NCI-H187 treated with DMSO at 0.1 percent for 48 hours (cell line): ENCODE results near the gene STIP1.

Source experiments
- DNase-seq: peaks from one replicate; lab custom pipeline; 2025; lab: John Stamatoyannopoulos, UW

STIP1 gene

GRCh38 chr11:64223001-64223651 is 37.2 kb downstream of the STIP1 start:
- no peak for DNase-seq

GRCh38 chr11:64224151-64224890 is 38.4 kb downstream of the STIP1 start:
- no peak for DNase-seq

DNA sequence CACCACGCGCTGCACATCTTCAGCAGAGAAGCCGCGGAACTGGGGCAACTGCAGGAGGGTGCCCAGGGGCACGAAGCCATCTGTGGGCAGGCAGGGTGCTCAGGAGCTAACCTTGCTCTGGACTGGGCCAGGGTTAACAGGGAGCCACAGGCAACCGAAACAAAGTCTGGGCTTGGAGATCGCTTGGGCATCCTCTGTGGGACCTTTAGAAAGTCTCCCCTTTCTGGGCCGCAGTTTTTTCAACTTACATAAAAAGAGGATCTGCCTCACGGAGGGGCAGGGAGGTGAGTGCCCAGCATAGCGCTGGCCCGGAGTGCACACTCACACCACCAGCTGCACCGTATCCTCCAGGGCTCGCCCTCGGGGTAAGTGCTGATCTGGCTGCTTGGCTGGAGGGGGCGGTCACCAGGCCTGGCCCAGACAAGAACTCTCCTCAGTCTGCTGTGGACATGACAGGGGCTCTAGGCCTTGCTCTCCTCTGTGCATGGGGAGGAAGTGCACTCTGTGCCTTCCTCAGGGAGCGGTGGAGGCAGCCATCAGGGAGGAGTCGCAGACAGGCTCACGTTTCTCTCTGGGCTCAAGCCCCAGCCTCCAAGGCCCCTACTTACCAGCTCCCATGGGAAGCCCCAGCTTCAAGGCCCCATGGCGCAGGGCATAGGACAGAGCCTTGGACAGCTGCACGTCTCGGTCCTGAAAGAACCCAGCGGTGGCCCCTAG is 39.1 kb downstream of the STIP1 start:
- DNase-seq = no peak

- DNase-seq = peak; percentile 28
These were observed 39.9 kb downstream of the STIP1 start, which contains the start of the genes NUDT22 and TRPT1 for GRCh38 chr11:64225608-64226506. Gene NUDT22, plus strand, starts transcription at chr11:64226274. Its CDS starts 379 bp downstream, at chr11:64226653. Gene TRPT1, minus strand, starts transcription at chr11:64226186. Its CDS starts 326 bp downstream, at chr11:64225860.

- no peak for DNase-seq
These were observed 40.6 kb downstream of the STIP1 start for GRCh38 chr11:64226507-64227051.

- DNase-seq = no peak
These were observed 41.5 kb downstream of the STIP1 start for GRCh38 chr11:64227405-64227956.

- no peak for DNase-seq
These were observed 43.2 kb downstream of the STIP1 start for GRCh38 chr11:64229090-64229743.

- no peak for DNase-seq
These were observed 43.8 kb downstream of the STIP1 start for GRCh38 chr11:64229744-64230170.

DNA sequence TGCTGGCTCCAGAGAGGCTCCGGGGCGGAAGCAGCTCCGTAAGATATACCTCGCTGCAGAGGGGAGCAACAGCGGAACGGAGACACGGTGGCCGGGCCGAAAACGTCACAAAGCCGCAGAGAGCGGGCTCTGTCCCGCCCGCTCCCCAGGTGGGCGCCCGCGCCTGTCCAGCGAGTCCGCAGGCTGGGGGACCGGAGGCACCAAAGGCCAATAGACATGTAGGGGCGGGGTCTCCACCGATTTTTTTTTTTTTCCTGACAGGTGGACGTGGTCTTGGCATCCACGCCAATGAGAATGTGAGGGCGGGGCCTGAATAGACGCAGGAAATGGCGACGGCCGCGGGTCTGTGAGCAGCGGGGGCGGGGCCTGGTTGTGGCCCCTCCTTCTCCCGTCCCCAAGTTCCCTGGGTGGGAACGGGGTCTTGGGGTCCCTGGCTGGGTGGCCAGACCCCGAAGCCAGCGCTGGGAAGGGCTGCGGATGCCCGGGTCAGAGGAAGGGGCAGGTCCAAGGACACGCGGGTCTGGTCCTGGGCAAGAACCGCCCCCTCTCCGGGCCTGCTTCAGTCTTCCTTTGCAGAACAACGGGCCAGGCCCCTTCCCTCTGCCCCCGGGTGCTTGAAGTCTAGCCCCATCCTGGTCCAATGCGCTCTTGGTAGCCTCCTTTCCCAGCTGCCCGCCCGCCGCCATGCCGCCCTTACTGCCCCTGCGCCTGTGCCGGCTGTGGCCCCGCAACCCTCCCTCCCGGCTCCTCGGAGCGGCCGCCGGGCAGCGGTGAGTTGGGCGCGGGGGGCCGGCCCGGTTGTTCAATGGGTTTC is 44.4 kb downstream of the STIP1 start, which contains the start of gene DNAJC4:
Gene DNAJC4, plus strand, starts transcription at position 378 of the 814 bp plus-strand sequence. Its CDS starts 307 bp downstream, at position 685.
- DNase-seq = peak; percentile 71

DNA sequence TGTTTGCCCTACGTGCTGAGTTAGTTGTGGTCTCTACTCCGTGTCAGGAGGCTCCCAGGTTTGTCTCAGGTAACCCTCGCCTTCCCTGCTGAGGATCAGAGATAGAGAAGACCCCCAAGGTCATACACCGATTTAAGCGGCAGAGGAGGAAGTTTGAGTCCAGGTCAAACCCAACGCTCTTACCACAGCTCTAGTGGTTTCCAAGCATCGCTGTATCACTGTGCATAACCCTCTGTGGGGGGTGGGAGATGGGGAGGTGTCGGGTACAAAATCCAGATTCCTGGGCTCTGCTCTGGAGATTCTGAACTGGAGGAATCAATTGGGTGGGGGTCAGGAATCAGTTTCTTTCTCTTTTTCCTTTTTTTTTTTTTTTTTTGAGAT is 45.0 kb downstream of the STIP1 start:
- no peak for DNase-seq

GRCh38 chr11:64231546-64231945 is 45.6 kb downstream of the STIP1 start:
- DNase-seq = no peak

DNA sequence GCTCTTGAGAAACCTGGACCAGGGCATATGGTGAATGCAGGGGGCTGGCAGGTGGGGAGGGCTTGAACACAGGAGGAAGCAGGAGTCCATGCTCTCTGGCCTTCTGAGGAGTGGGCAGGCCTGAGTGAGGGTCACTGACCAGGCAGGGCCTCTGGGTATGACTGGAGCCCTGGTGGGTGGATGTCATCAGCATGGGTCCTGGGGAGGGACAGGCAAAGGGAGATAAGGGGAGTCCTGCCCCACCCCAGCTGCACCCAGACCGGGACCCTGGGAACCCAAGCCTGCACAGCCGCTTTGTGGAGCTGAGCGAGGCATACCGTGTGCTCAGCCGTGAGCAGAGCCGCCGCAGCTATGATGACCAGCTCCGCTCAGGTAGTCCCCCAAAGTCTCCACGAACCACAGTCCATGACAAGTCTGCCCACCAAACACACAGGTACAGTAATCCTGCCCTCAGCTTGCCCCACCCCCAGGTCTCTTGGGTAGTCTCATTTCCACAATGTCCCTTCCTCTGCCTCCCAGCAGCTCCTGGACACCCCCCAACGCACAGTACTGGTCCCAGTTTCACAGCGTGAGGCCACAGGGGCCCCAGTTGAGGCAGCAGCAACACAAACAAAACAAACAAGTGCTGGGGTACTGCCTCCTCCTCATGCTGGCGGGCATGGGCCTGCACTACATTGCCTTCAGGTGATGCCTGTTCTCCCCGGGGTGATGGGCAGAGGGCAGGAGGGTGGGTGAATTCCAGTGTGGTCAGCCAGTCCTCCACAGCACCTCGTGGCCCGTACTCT is 46.4 kb downstream of the STIP1 start:
- DNase-seq = no peak

- no peak for DNase-seq
These were observed 47.0 kb downstream of the STIP1 start for GRCh38 chr11:64232967-64233315.

DNA sequence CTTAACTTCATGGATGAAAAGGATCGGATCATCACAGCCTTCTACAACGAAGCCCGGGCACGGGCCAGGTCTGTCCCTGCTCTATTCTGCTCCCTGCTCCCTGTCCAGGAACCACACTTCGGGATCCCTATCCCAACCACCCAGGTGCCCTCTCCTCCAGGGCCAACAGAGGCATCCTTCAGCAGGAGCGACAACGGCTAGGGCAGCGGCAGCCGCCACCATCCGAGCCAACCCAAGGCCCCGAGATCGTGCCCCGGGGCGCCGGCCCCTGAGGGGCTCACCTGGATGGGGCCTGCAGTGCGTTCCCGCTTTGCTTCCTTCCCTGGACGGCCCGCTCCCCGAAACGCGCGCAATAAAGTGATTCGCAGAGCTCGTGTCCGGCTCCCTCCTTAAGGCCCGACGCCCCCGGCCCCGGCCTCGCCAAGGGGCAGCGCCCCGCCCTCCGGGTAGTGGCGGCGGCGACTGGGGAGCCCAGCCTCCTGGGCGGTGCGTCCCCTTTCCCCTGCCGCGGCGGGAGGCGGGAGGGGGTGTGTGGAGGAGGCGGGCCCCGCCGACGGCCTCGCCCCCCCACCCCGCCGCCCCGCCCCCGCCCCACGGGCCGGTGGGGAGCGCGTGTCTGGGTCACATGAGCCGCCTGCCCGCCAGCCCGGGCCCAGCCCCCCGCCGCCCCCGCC is 48.1 kb downstream of the STIP1 start, which contains the start of gene VEGFB:
Gene VEGFB, plus strand, starts transcription at position 672 of the 674 bp plus-strand sequence. CDS start 250 bp downstream, outside the sequence.
- no peak for DNase-seq

GRCh38 chr11:64234647-64235379 is 48.8 kb downstream of the STIP1 start:
- no peak for DNase-seq

DNA sequence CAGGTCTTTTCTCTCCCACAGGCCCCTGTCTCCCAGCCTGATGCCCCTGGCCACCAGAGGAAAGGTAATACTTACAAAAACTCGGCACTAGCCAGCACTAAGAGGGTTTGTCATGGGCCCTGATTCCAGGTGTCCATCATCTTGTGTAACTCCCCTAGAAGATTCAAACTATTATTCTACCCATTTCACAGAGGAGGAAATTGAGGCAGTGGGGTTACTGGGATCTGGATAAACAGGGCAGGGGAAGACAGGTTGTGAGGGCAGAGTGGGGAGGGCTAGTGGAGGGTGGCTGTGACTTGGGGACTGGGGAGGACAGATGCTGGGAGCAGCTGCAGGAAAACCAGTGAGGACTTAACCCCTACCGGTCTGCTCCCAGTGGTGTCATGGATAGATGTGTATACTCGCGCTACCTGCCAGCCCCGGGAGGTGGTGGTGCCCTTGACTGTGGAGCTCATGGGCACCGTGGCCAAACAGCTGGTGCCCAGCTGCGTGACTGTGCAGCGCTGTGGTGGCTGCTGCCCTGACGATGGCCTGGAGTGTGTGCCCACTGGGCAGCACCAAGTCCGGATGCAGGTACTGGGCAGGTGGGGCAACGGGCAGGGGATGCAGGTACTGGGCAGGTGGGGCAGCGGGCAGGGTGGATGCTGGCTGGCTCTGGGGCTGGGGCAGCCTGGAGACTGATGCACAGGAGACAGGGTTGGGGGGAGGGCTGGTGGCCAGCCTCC is 49.6 kb downstream of the STIP1 start:
- DNase-seq = no peak

DNA sequence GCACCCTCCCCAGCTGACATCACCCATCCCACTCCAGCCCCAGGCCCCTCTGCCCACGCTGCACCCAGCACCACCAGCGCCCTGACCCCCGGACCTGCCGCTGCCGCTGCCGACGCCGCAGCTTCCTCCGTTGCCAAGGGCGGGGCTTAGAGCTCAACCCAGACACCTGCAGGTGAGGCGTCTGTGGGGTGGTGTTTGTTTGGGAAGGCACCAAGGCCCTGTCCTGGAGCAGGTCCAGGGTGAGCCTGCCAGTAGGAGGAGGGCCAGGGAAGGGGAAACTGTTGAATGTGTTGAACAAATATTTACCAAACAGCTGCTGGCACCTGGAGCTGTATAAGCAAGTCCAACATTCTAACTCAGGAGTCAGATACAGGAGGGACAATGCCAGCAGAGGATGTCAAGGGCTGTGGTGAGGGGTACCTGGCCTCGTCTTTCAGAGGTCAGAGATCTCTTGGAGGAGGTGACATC is 51.5 kb downstream of the STIP1 start:
- no peak for DNase-seq
